CD4-positive, alpha-beta T cell treated with Interleukin-1 beta for 1 hour (primary cell): Measurements from ENCODE around the gene NRG2.

Experiments
- DNase-seq, 2 donors: peaks; one replicate each; pipeline ENCODE4 v3.0.0-alpha.2; 2020 to 2022

The NRG2 gene

DNA sequence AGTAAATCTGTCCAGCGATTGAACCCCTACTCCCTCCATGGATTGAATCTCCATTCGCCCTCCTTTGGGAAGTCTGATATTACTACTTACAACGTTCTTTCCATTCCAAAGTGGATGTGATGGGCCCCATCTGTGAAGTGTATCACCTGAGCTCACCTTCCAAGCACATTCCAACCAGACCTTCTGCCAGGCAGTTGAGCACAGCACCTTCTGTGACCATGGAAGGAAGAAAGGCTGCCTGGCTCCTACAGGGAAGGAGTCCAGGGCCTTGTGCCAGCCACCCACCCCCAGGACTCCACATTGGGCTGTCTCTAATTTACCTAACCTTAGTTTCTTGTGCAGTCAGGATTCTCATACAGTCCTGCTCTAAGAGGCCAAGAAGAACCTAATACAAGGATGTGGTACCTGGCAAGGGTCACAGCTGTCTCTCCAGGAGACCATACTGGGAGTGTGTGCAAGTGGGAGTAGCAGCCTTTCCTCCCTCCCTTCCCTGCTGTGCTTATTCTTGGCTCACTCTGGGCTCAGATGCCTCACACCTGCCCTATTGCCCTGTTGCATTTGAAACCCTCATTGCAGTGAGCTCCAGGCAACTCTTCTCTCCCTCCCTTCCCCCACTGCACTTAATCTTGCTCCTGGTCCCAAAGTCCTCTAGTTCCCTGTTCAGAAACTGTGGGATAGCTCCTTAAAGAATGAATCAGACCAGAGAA lies 116.1 kb downstream of the NRG2 start:
- DNase-seq, result no peak

DNA sequence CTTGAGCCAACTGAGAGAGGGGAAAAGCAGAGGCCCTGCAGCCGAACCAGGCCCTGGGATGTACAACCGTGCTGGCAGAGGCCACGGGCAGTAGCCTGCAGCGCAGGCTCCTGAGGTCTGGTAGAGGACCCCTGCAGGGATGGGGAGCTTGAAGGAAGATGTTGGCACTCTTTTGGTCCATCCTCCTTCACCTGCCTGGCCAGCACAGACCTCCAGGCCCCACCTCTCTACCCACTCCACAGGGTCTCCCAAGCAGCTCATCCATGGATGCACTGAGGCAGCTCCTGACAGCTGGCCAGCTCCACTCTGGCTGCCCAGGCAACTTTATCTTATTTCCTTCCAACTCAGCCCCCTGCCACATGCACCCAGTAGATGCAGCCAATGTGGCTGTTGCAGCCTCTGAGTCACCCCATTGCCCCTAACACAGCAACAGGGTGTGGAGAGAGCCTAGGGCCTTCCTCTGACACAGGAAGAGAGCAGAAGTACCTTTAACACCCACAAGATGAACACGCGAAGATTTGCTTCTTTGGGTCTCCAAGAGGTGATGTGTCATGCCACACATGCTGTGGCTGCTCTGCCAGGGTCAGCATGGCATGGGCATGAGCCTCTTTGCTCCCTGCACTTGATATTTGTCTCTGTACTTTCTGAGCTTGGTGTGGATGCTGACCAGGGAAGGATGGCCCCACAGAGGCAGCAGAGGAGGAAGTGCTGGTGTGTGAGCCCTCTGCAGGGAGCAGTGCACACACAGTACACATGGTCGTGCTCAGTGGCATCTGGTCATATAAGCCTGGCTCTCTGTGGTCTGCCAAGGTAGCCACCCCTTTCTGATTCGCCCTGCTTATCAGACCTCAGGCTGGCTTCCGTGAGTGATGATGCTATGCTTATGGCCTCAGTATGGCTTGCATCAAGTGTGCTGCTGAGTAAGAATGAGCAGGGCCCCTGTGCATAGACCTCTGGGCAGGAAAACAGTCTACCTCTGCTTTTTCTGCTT lies 117.2 kb downstream of the NRG2 start:
- peak; percentile 27 to 28 for DNase-seq

DNA sequence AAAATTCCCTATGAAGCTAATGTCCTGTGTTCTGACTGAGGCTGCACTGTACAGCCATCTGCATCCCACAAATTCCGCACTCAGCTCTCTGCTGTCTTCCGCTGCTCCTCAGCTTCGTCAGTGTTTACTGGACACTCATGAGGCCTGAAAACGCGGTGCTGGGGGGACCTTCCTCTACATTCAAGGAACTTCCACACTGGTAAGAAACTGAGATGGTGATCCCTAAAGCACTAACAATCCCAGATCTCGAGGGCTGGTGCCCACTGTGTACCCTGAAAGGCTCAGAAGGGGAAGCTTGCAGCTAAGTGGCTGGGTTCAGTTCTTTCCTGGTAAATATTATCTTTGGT lies 117.9 kb downstream of the NRG2 start:
- DNase-seq, result no peak

DNA sequence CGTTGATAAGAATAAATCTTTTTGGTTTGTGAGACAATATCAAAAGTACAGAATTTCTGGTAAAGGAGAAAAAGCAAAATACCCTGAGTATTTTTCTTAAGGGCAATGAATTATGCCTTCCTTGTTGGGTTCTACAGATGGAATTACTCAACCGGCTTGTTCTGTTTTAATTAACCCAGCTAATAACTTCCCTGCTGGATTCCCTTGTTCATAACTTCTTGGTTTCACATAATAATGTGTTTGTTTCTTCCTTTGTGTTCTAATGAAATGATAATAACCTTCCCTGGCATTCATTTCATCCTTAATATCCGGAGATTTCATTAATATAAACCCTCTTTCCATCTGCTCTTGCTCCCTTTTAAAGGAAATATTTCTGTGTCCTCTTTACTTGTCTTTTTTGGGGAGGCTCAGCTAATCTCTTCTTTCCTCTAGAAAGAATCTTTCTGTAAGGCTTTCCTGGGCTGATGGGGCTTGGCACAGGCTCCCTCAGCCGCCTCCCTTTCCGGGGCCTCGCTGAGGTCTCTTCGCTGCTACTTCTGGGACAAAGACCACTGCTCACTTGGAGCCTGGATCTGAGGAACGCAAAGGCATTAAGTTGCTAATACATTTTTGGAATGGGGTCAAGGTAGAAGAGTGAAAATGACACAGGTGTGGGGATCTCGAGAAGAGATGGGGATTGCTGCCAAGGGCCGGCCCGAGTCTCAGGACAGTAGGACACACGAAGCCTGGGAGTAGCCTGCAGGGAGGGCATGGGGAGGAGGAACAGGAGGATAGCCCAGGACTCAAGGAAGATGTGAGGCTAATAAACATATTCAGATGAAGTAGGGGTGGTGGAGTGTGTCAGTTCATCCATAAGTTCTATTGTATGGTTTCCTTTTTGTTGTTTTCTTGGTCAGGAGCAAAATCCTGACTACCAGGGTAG lies 118.5 kb downstream of the NRG2 start:
- DNase-seq, result no peak

DNA sequence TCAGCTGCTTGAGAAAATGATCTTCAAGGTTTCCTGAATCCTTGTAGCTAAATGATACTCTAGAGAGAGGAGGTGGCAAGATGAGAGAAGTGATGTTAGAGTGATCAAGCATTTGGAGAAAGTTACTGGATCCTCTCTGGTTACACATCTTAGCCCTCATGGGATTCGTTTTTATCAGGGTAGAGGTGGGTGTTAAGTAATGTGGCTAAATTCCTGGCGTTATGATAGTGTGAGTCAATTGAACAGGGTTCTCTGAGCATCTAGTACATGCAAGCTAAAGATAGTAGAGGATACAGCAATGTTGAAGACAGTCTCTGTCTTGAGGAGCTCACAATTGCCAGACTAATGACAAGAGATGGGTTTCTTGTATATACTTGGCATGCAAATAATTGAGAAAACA lies 123.8 kb downstream of the NRG2 start:
- DNase-seq, result no peak

DNA sequence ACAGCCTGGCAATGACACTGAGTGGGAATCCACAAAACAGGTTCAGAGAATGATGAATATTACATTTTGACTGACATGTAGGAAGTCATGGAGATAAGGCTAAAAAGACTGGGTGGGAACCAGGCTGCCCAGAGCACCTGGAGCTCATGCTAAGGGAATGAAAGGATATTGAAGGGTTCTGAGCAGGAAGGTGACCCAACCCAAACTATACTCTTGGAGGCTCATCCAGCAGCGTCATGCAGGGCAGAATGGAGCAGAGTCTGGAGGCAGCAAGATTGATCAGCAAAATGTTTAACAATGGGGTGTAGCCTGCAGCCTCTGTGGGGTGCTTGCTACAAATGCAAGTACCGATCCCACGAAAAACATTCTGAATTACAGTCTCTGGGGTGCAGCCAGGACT lies 127.3 kb downstream of the NRG2 start:
- DNase-seq, result no peak

DNA sequence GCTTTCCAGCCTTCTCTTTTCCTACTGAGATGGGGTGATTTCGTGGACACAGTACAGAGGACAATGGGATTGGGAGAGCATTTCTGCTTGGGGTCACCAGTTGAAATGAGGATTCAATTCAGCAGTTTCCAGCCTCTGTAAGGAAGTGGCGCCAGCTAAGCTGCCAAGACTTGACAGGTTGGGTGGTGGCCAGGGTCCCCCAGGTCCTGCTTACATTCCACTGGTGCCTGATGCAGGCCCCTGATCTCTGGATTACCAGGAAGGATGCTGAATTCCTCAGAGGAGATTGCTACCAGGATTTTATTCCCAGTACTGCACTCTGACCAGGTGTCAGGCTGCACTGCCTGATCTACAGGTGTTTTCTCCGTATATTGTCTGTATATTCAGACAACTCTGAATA lies 127.8 kb downstream of the NRG2 start:
- no peak for DNase-seq

DNA sequence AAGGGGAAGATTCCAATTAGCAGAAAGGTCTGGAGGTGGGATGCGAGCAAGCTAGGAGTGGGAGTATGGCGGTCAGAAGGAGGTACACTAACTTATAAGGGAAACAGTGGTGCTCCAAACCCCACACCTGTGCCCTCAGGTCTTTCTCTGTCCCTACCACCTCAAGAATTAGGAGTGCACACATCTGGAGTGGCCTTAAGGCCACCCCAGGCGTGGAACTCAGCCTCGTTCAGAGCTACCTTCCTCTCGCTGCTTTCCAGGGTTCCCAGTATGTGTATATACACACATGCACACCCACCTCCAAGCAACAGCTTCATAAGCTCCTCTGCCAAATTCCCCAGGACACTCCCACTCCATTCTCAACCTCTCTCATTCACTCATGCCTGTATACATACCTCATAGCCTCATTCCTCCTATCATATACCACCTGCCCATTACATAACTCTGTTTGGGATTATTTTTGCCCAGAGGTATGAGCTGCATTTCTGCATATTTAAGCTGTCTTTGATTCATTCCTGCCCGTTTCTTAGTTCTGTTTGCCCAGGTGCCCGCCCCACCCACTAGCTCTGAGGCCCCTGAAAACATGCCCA lies 128.8 kb downstream of the NRG2 start:
- no peak for DNase-seq

DNA sequence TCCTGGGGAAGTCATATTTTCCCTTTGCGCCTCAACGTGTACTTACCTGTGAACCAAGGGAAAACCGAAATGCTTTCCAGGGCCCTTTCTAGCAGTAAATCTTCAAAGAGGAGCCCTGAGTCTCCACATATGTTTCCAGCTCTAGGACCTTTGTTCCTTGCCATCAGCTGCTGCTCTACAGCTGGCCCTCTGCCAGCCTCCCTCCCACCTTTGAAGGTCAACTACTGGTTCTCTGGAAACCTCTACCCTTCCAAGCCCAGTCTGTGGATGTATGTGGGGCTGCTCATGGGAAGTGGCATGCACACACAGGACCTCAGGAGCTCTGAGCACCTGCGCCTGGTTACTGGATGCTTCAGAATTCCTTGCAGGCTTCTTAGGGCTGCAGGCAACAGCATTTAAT lies 130.3 kb downstream of the NRG2 start:
- no peak for DNase-seq

DNA sequence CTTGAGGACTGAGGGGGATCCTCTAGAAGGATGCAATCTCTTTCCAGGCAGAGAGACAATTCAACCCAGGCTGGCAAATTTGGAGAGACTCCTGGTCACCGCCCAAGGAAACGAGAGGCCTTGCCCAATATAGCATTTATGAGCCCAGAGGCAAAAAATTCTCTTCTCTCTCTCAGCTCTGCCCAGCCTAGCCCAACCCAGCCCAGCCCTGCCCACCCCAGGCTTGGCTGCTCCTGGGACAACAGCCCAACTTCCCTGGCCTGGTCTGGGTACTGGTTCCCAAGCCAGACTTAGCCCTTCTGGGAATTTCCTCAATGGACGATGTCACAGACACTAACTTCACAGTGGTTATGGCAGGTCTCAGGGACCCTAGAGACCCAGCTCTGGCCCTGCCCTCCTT lies 130.9 kb downstream of the NRG2 start:
- no peak for DNase-seq

DNA sequence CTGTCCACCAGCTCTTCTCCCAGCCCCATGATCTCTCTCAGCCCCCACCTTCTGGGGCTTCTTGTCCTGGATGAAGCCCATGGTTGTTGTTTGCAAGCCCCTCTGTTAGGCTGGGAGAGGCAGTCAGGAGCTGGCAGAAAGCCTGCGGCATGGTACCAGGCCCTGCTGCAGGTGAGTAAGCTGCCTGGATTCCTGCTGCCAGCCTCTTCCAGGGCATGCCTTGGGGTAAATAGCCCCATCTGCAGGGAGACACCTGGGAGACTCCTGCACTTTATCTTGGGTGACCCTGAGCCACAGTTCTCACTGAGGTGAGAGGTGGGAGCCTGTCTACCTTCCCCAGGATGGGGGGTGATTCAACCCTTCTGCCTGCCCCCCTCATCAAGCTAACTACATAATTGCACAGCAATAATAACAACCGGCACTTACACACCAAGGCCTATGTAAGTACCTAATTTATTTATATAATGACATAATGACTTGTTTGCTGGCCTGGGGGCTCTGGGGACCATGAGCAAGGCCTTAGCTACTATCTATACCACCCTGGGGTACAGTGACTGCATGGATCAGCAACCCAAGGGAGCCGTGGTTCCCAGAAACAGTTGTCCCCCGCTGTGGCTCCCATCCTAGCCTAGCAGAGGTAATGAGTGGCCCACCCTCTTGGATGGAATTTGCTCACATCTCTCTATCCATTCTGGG lies 131.5 kb downstream of the NRG2 start:
- DNase-seq, result no peak

DNA sequence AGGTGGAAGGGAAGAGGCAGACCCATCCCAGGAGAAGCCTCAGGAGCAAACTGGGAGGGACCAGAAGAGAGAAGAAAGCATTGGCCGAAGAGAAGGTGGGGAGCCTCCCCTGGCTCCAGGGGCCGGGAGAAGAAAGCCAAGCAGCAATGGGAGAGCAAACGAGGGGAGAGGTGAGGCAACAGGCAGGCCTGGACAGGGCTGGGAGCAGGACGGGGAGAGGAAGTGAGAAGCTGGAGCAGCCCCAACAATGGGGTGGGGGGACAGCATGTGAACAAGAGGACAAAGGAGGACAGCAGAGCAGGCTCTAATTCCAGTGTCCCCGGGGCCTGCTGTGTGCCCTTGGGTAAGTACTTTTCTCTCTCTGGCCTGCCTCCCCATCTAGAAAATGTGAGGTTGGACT lies 132.2 kb downstream of the NRG2 start:
- no peak for DNase-seq

DNA sequence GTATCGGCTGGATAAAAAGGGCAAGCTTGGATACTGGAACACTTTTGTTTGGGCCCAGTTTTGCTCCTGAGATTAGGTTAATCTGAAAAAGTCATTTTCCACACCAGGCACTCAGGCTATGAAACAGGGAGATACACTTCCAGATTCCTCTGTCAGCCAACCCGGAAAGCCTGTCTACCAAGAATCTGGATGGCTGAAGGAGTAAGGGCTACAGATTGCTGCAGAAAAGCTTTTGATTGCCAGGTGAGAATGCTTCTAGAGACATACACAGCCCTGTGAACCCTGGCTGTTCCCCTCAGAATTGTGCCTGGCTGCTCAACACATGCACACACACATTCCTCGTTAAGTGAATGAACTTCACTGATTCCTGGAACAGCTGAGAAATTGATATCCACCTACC lies 133.1 kb downstream of the NRG2 start:
- DNase-seq, result no peak

DNA sequence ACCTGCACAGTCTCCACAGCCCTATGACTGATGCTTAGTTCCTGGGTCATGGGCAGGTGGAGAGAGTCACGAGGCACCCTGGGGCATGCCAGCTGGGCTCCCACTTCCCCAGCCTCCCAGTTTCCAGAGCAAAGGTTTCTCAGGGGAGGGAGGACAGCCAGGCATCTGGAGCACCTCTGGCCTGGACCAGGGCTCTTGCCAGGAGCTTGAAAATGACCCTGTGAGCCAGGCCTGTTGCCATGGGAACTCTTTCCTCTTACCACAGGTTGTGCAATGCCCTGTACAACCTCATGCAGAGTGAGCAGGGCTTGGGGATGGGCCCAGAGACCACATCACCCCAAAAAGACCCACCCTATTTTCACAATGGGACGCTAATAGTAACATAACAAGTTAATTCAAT lies 134.3 kb downstream of the NRG2 start:
- DNase-seq, result no peak

DNA sequence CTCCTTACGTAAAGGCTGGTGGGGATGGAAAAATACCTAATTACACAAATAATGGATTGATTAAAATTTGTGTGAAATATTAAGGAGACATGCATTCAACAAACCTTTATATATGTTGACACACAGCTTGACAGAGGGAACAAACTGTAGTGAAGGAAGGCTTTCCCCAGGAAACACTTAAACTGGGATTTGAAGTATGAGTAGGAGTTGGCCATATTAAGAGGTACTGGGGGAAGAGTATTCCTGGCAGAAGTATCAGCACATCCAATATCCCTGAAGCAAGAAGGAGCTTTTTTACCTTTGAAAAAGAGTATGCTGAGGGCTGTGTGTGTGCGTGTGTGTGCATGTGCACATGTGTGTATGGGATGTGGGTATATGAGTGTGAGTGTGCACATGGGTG lies 136.4 kb downstream of the NRG2 start:
- no peak for DNase-seq

DNA sequence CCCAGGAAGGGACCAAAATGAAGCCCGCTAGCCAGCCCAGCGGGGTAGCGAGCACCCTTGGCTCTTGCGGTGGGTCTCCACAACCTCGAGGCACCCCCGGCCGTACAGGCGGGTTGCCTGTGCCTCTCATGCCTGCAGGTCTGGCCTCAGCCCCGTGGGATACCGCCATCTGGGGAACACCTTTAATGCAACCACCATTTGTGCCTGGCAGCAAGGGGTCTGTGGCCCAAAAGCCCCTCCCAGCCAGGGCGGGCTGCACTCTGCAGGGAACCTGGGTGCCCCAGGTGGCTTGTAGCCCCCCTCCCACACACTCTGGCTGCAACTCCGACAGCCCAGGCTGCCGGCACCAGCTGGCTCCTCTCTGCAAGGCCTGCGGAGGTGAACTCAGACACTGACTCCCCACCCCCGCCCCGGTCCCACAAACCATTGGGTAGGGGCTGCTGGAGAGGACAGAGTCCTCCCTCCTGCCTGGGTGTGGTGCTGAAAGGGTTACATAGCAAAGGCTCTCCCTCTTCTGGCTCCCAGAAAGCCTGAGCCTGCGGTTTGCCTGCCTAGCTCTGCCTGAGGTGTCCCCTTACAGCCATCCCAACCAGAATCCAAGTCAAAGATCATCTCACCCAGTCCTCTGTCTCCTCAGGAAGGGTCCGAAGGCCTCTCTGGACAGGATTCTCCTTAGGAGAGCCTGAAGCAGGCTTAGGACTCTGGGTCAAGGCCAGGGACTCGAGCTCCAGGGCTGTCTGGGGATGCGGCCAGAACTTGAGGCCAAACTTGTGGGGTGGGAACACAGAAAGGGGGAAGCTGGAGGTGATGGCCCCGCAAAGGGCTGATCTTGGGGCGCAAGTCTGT lies 138.1 kb downstream of the NRG2 start:
- no peak for DNase-seq

DNA sequence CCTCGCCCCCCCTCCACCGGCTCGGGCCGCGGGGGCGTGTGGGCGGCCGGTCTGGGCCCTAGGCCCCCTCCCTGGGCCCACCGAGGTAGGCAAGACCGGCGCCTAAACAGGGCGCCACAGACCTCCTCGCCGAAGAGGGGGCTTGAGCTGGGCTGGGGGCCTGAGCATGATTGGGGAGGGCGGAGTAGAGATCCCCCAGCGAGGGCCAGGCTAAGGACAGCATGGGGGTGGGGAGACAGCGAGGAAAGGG lies 138.6 kb downstream of the NRG2 start:
- no peak for DNase-seq

DNA sequence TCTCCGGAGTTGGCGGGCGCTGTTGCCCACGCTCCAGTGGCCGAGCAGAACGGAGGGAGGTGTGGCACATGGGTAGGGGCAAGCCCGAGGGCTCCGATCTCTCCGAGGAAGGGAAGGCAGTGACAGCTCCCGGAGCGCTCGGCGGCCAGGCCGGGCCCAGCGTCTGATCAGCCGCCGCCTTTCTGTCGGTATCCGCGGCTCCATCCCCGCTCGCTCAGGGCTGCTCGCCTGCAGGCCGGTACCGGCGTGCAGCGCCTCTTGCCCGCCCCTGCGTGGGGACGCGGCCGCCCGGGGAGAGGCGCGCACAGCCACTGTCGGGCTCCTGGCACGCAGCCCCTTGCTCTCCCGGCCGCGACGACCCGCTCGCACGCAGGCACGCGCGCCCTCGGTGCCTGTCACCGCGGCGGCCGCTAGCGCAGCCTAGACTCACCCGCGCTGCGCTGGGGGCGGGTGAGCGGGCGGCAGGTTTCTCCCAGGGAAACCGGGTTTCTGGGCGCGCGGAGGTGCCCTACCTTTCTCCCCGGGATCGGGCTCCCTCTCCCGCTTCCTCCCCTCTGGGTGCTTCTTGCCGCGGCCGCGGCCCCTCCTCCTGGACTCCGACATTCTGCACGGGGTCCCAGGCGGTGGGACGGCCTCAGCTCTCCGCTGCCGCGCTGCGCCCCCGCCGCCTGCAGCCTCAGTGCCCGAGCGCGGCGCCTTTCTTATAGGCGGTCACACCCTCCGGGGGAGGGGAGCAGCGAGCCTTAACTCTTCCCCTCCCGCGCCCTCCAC lies 139.1 kb downstream of the NRG2 start:
- DNase-seq, result no peak

DNA sequence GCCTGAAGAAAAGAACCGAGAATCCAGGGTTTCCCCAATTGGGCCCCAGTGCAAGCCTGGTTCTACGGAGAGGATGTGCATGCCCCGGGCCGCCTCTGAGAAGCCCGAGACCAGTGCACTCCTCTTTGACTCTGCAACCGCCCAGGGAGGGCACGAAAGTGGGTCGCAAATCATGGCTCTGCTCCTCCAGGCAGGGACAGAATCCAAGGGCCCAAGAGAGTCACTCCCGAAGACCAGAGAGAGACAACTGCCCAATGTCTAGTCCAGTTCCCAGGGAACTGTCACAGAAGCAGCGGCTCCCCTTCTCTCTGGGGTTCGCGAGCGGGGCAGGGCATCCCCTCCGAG lies 139.7 kb downstream of the NRG2 start:
- DNase-seq, result no peak

DNA sequence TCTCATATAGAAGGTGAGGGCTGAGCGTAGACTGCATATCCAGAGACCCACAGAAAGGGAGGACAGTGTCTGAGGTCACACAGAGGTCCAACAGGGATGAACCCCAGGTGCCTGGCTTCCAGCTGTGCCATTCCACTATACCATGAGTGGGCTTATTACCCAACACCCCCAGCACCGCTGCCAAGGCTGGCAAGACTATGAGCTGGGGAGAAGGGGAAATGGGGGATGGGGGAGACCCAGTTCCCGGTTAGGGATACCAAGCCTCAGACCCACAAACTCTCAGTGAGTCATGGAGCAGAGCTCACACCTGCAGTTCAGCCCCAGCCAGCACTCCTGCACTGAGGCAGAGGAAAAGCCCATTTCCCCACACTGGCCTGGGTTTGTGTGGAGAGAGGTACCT lies 141.1 kb downstream of the NRG2 start:
- no peak for DNase-seq

DNA sequence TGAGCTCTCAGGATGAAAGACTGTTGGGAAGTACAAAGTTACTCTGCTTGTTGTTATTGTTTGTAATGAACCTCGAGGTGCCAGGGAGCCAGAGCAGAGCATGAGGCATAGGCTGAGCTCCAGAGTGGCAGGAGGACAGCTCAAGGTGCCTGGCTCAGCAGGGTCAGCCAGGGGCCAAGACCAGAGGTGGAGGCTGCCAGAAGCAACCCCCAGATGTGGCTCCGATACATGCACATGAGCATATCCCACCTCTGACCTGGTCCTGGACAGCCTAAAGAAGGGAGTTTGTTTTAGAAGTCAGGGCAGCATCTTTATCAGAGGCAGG lies 141.9 kb downstream of the NRG2 start:
- DNase-seq, result no peak
